BE2C (cell line): Measurements from ENCODE around the gene NPAS3.

Source experiments
- DNase-seq: peaks from one replicate; pipeline ENCODE4 v3.0.0-alpha.2; 2020
- H3K27me3 ChIP-seq: fragments of 250-450 bp; sonication (Bioruptor Pico); 2 replicates; pipeline ENCODE4 v1.5.1; 2020; ENCODE audit warnings: mild to moderate bottlenecking
- H3K36me3 ChIP-seq: fragments of 250-450 bp; sonication (Bioruptor Pico); 2 replicates; pipeline ENCODE4 v1.5.1; 2020; ENCODE audit warnings: mild to moderate bottlenecking
- H3K4me1 ChIP-seq: fragments of 250-450 bp; sonication (Bioruptor Pico); 2 replicates; pipeline ENCODE4 v1.5.1; 2020
- H3K4me3 ChIP-seq: 2 replicates; pipeline ENCODE4 v1.5.1; 2011; ENCODE audit warnings: low read depth, low read length
- H3K9me3 ChIP-seq: fragments of 250-450 bp; sonication (Bioruptor Pico); 2 replicates; pipeline ENCODE4 v1.5.1; 2020
- TF ChIP-seq, protein P1 (sequence below): IDR thresholded peaks from 2 replicates; pipeline ENCODE4 v1.5.1; 2012; ENCODE audit warnings: mild to moderate bottlenecking, low read depth, low read length

Gene NPAS3

DNA sequence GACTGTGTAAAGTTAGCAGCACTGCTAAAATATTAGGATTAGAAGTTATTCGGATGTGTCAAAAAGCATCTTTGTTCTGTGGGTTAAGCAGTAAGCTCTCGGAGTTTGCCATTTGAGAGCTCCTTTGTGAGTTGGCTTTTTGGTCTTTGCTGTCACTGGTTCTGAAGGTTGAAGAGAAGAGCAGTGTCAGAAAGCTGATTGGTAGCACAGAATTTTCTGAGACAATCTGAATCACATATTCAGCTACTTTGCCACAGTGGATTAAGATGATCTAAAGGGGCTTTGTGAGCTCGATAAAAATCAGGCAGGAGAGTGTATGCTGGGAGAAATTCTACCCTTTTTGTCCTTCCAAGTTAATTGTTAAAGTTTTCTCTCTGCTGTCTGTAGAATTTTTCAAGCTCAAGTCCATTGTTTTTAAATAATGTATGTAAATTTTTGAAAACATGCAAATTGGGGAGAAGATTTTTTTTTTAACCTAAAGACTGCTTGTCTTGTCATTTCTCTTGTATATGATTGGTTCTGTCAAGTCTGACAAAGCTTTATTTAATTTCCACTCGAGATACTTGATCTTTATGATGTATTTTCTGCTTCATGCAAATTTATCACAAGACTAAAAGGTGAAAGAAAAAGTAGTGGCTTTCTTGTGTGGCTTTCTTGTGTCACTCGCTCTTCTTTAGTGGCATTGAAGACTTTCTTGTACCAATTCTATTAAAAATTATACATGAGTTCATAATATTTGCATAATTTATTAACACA, 704.9 kb downstream of the NPAS3 start:
- no peak for DNase-seq
- TF ChIP-seq, protein P1, sequence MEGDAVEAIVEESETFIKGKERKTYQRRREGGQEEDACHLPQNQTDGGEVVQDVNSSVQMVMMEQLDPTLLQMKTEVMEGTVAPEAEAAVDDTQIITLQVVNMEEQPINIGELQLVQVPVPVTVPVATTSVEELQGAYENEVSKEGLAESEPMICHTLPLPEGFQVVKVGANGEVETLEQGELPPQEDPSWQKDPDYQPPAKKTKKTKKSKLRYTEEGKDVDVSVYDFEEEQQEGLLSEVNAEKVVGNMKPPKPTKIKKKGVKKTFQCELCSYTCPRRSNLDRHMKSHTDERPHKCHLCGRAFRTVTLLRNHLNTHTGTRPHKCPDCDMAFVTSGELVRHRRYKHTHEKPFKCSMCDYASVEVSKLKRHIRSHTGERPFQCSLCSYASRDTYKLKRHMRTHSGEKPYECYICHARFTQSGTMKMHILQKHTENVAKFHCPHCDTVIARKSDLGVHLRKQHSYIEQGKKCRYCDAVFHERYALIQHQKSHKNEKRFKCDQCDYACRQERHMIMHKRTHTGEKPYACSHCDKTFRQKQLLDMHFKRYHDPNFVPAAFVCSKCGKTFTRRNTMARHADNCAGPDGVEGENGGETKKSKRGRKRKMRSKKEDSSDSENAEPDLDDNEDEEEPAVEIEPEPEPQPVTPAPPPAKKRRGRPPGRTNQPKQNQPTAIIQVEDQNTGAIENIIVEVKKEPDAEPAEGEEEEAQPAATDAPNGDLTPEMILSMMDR = no peak
- Histone ChIP-seq H3K4me3 (no peak overlapping the region), H3K36me3 (no peaks in the 10 kb centered on the region), H3K9me3 (no peaks in the 10 kb centered on the region), H3K27me3 (no peaks in the 10 kb centered on the region), H3K4me1 (no peaks in the 10 kb centered on the region)

DNA sequence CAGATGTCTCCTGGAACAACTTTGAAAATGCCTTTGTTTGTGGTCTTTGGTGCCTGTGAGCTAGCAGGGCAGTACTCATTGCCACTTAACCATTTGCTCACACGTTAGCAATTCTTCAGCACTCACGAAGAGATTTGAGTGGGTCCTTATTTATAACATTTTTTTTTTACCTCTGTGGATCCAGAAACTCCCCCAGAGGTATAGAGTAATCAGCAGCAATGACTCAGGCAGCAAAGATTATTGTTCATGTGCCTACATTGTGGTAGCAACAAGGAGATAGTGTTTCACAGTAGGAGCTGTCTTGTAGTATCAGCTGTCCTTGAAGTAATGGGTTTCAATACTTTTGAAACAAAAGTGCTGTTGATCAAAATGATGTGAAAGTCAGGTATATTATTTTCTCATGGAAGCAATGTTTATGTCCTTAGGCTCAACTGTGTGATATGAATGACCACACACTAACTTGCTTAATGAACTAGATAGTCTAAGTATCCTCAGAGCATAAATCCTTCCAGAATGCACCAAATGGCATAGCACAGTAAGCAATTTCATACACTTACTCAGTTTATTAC, 708.1 kb downstream of the NPAS3 start:
- no peak for DNase-seq
- Histone ChIP-seq H3K4me1 (no peaks in the 10 kb centered on the region), H3K4me3 (no peak overlapping the region), H3K27me3 (no peaks in the 10 kb centered on the region), H3K9me3 (no peaks in the 10 kb centered on the region), H3K36me3 (no peaks in the 10 kb centered on the region)
- TF ChIP-seq, protein P1 = no peak

DNA sequence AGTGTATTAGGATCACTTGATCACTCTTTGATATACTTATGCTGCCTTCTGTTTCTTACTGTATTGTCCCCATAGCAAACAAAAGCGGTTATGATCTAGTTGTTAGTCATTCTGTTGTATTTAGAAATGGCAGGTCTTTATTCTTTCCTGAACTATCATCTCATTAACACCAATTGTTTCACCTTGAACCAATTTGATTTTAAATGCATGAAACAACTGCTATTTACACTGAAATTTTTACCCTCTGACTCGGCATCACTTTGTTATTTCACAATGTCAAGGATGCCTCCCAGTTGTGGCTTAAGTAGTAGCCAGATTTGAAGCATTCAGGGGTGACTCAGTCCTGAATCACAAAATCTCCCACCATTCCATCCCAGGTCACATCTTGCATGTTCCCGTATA, 708.7 kb downstream of the NPAS3 start:
- H3K4me1 ChIP-seq = no peaks in the 10 kb centered on the region
- no peaks in the 10 kb centered on the region for H3K27me3 ChIP-seq
- H3K4me3 ChIP-seq = no peak overlapping the region
- DNase-seq = no peak
- TF ChIP-seq, protein P1 = no peak
- no peaks in the 10 kb centered on the region for H3K36me3 ChIP-seq
- H3K9me3 ChIP-seq = no peaks in the 10 kb centered on the region

DNA sequence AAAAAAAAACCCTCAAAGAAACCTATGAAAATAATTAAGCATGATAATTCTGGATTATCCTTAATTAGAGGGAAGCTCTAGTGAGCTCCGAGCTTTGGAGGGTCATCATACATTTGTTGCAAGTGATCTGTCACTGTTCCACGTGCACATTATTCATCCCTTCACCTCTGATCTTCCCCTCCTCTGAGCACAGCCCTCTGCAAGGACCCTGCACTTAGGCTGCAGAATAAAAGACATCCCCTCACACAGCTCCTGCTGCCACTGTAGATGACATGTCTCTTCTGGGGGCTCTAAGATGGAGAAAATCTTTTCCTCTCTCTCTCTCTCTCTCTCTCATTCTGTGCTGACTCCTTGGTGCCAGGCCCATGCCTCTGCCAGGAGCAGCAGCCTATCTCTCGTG, 711.8 kb downstream of the NPAS3 start:
- H3K9me3 ChIP-seq = no peaks in the 10 kb centered on the region
- no peaks in the 10 kb centered on the region for H3K27me3 ChIP-seq
- no peaks in the 10 kb centered on the region for H3K4me1 ChIP-seq
- no peak overlapping the region for H3K4me3 ChIP-seq
- TF ChIP-seq, protein P1 = no peak
- no peaks in the 10 kb centered on the region for H3K36me3 ChIP-seq
- no peak for DNase-seq

DNA sequence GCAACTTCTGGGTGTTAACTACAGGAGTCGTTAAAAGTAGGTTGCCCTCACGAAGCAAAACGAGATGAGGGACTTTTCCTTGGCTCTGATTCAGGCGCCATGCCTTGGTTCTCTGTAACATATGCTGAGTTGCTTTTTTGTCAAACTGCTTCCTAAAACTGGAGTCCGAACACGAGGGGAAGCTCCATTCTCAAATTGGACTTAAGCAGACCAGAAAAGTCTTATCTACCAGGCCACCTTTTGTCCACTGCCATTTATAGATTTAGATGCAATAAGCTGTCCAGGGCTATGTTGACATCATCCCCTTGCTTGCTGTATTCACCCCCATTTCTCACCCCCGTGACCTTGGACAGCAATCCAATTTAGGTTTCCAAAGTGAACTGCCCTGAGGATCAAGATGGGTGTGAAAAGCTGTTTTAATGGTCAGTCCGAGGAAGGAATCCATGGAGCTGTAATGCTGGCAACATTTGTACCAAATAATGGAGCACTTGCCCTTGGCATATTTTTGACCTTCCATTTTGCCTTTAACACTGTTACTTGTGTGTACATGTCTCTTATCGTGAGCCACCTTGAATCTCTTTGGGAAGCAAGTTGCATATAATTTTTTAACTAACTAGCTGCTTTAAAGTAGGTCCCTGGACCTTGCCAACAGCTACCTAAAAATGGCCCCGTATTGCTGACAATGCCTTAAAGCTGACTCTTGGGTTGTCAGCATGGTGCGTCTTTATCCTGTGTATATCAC, 714.1 kb downstream of the NPAS3 start:
- DNase-seq = no peak
- Histone ChIP-seq H3K4me1 (no peaks in the 10 kb centered on the region), H3K27me3 (no peaks in the 10 kb centered on the region), H3K36me3 (no peaks in the 10 kb centered on the region), H3K4me3 (no peak overlapping the region), H3K9me3 (no peaks in the 10 kb centered on the region)
- TF ChIP-seq, protein P1 = no peak

DNA sequence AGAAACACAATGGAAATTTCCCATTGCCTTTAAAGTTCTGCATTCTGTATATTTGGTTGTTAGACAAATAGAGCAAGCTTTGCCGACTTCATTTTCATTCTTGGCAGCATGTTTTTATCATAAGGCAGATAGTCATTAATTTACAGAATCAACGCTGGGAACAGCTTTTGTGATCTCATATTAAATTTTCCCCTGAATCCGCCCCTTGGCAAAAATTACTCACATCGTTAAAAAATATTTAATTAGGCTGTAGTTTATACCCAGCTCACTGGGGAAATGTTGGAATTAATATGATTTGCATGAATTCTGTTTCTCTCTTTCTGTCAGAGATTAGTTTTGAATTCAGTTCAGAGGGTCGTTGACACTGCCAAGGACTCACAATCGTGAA, 714.6 kb downstream of the NPAS3 start:
- no peaks in the 10 kb centered on the region for H3K36me3 ChIP-seq
- DNase-seq = no peak
- TF ChIP-seq, protein P1 = no peak

More for the DNA sequence above, 714.6 kb downstream of the NPAS3 start:
- H3K4me3 ChIP-seq = no peak overlapping the region
- H3K4me1 ChIP-seq = no peaks in the 10 kb centered on the region
- no peaks in the 10 kb centered on the region for H3K27me3 ChIP-seq
- no peaks in the 10 kb centered on the region for H3K9me3 ChIP-seq
